Mammary epithelial cell (primary cell): ENCODE data around the gene RXRA.

Source experiments
- EZH2 ChIP-seq: IDR thresholded peaks from 2 replicates; pipeline ENCODE4 v1.6.1; 2012; ENCODE audit warnings: low read length, inconsistent platforms, borderline replicate concordance
- TF ChIP-seq, protein P1 (sequence below), 2 donors: IDR thresholded peaks in 1 of 2; conservative IDR thresholded peaks in 1 of 2; 2 replicates each; pipeline ENCODE4 v1.5.1; 2011 to 2012; ENCODE audit warnings: inconsistent platforms in 2 of 2, low read length in 2 of 2, mild to moderate bottlenecking in 2 of 2, control low read depth in 1 of 2, low read depth in 1 of 2; ENCODE audit not compliant: insufficient read depth in 1 of 2; ENCODE audit errors: extremely low read depth in 1 of 2

DNA sequence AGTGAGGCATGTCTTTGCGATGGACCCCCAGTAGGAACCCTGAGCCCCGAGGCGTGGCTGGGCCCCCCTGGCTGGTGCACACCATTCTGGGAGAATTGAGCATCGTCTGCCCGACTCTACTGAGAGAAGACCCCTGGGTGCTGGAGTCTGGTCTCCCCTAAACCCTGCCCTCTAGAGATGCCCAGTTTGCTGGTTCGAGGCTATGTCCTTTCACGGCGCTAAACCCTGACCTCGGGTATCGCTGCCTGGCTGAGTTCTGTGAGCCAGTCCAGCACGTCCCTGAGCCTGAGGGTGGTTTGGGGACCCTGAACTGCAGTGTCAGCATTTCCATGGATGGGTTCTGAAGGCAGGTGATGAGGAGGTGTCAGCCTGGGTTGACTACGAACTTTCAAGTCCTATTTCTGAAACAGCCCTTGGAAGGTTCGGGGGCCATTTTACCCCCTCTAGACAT, 128.8 kb downstream of the RXRA start:
- TF ChIP-seq, protein P1, sequence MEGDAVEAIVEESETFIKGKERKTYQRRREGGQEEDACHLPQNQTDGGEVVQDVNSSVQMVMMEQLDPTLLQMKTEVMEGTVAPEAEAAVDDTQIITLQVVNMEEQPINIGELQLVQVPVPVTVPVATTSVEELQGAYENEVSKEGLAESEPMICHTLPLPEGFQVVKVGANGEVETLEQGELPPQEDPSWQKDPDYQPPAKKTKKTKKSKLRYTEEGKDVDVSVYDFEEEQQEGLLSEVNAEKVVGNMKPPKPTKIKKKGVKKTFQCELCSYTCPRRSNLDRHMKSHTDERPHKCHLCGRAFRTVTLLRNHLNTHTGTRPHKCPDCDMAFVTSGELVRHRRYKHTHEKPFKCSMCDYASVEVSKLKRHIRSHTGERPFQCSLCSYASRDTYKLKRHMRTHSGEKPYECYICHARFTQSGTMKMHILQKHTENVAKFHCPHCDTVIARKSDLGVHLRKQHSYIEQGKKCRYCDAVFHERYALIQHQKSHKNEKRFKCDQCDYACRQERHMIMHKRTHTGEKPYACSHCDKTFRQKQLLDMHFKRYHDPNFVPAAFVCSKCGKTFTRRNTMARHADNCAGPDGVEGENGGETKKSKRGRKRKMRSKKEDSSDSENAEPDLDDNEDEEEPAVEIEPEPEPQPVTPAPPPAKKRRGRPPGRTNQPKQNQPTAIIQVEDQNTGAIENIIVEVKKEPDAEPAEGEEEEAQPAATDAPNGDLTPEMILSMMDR (conservative IDR thresholded peaks at IDR 0.05 in 1 of 2, IDR thresholded peaks at IDR 0.05 in 1 of 2; ENCODE audit: extremely low read depth in 1 of 2, insufficient read depth in 1 of 2, low read depth in 1 of 2, low read length in 2 of 2) = no peak
- TF ChIP-seq EZH2 = no peak
